ENCODE results near the gene RAB11FIP3. TPM values are rescaled to one million over a fixed set of nuclear protein-coding genes. Genes with fewer than 3 reads are reported as not detected.

RAB11FIP3 gene
- polyA plus RNA-seq, 1 of the 3 experiments (the other 2 are of a cell fraction) = 24.8 TPM

DNA sequence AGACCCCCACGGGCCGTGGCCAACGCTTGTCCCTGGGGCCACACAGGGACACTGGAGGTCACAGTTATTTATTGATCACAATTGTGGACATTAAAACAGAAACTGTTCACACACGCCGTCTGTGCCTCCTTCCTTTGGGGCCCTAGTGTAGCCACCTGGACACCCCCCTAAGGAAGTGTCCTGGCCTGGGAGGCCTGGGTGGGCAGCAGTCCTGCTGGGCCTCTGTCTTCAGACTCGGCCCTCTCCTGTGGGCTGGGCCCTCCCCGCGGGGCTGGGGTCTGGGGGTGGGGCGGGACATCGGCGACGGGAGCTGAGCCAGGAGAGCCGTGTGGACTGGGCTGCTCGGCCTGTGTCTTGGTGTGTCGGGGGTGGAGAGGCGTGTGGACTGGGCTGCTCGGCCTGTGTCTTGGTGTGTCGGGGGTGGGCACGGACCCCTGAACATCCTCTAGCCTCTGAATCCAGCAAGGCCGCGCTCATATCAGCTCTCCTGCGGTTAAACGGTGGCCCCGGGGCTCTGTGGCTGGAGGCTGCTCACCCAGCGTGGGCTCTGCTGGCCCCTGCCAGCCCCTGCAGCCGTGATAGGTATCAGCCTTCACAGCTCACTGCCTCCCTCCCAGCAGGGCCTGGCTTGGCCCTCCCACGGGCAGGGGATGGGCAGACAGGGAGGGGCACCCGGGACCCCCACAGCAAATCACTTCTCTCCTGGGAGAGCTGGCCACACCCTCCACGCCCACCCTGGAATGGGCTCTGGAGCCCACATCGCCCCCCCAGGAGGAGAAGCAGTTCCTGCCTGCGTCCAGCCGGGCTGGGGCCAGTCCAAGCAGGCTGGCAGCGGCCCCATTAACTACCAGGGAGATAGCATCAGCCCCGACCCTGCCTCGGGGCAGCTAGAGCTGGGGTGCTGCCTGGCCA is 140.2 kb downstream of the RAB11FIP3 start (continued):
- TF ChIP-seq PBX3 (IDR thresholded peaks at IDR 0.05) (no peak), JUND (IDR thresholded peaks at IDR 0.05) (no peak), RFX5 (IDR thresholded peaks at IDR 0.05; ENCODE audit: low read length) (no peak)

- peak; percentile 80 for DNase-seq
- H3K9ac ChIP-seq = no peak within 1 kb of the TSS
- TF ChIP-seq RCOR1 (IDR thresholded peaks at IDR 0.05; ENCODE audit: low read length) (no peak), CHD2 (IDR thresholded peaks at IDR 0.05; ENCODE audit: low read length, partially characterized antibody) (peak; percentile 58), ELF1 (IDR thresholded peaks at IDR 0.05) (no peak)
- no peaks in the 10 kb centered on the region for H3K9me3 ChIP-seq
- ChIA-PET POLR2A (interaction anchor here (0.6 to 2.0 kb wide), 7 partner anchors 10 to 186 kb away, joined by 3 to 12 read pairs (median 5); partner anchors contain the start of gene CAPN15), CTCF (interaction anchor here (1.0 to 1.3 kb wide), 3 partner anchors 19 to 140 kb away, joined by 3 read pairs; no protein-coding TSS in a partner anchor)
- peaks cover 12% of the 10 kb centered on the region for H3K79me2 ChIP-seq (ENCODE audit: insufficient read depth)
- no peaks in the 10 kb centered on the region for H3K36me3 ChIP-seq (replicated peaks in 1 of 2; ENCODE audit: control insufficient read depth in 1 of 2, insufficient read depth in 2 of 2, low read length in 1 of 2)
- no peak within 1 kb of the TSS; a peak in 1 of 4 replicates for H3K4me3 ChIP-seq (ENCODE audit: low read depth in 2 of 2, low read length in 1 of 2)
- H3K27me3 ChIP-seq (ENCODE audit: insufficient read depth) = peaks cover 2% of the 10 kb centered on the region; the same call in 1 of the 2 replicates
- peaks cover 11 to 58% of the 10 kb centered on the region in 2 experiments; a peak in 2 of 4 replicates for H3K4me1 ChIP-seq (ENCODE audit: control insufficient read depth in 1 of 2, insufficient read depth in 2 of 2, low read depth in 1 of 2, low read length in 1 of 2)
- H4K20me1 ChIP-seq (ENCODE audit: insufficient read depth) = no peaks in the 10 kb centered on the region
- no peaks in the 10 kb centered on the region for H3F3A ChIP-seq (replicated peaks; ENCODE audit: insufficient read depth)
- H2AFZ ChIP-seq (ENCODE audit: low read depth) = peak within 1 kb of the TSS; percentile 68; the same call in 1 of the 2 replicates
- H3K9me2 ChIP-seq = no peaks in the 10 kb centered on the region
- 61% methylated on average over 12 of the region's 26 CpGs for WGBS (ENCODE audit: low lambda C conversion rate)
- peak within 1 kb of the TSS in 1 of 2 experiments; percentile 95; a peak in 2 of 4 replicates for H3K27ac ChIP-seq (ENCODE audit: low read depth in 2 of 2, low read length in 1 of 2)
- H3K4me2 ChIP-seq = peak within 1 kb of the TSS; percentile 57; the same call in 1 of the 2 replicates
Observed at GRCh38 chr16:566475-567372, 141.3 kb downstream of the RAB11FIP3 start, which contains the start of gene NHLRC4. NHLRC4 (plus strand) TSS chr16:567005; CDS start chr16:568048, 1,043 bp downstream.

DNA sequence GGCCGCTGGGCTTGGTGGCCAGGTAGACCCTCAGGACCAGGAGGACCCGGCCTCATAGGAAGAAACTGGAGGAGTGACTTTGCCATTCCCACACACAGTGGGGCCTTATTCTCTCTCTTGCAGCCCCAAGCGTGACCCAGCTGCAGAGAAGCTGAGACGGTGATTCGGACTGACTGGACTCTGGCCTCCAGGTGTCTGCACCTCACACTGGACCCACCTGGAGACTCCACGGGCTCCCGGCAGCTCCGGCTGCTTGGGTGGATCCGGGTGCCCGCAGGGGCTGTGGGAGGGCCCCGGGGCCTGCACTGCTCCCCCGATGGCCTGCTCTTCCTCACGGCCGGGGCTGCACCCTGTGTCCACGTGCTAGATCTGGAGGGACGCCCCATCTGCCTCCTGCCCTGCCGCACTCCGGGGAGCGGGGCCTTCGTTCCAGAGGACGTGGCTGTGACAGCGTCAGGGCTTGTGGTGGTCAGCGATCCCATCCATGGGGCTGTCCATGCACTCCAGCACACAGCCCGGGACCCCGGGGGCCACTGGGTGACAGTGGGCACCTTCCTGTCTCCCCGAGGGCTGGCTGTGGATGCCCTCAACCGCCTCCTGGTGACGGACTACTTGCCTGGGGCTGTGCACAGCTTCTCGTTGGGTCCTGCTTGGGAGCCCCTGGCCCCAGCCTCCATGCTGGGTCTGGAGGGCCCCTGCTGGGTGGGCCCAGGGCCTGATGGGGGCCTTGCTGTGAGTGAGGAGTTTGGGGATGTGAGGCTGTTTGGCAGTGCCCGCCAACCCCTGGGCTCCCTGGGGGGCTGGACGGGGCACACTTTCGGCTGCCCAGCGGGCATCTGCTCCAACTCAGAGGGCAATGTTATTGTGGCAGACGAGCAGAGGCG is 142.2 kb downstream of the RAB11FIP3 start:
- H3K79me2 ChIP-seq (ENCODE audit: insufficient read depth) = peaks cover 17% of the 10 kb centered on the region
- ChIA-PET POLR2A (interaction anchor here (0.6 to 1.1 kb wide), 2 partner anchors 9 to 143 kb away, joined by 3 read pairs; no protein-coding TSS in a partner anchor), CTCF (interaction anchor here (1.1 to 2.0 kb wide), 2 partner anchors 41 to 141 kb away, joined by 3 to 5 read pairs; no protein-coding TSS in a partner anchor)
- no peak overlapping the region for H3K9ac ChIP-seq
- no peaks in the 10 kb centered on the region for H3K27me3 ChIP-seq (ENCODE audit: insufficient read depth)
- H3K4me3 ChIP-seq (ENCODE audit: low read depth in 2 of 2, low read length in 1 of 2) = no peak overlapping the region
- DNase-seq = no peak
- 94% methylated on average over 6 of the region's 35 CpGs for WGBS (ENCODE audit: low lambda C conversion rate)
- H3K4me1 ChIP-seq (ENCODE audit: control insufficient read depth in 1 of 2, insufficient read depth in 2 of 2, low read depth in 1 of 2, low read length in 1 of 2) = peaks cover 11 to 62% of the 10 kb centered on the region in 2 experiments; a peak in 2 of 4 replicates
- H3K27ac ChIP-seq (ENCODE audit: low read depth in 2 of 2, low read length in 1 of 2) = peak overlapping the region in 1 of 2 experiments; percentile 95; a peak in 2 of 4 replicates
- H3F3A ChIP-seq (replicated peaks; ENCODE audit: insufficient read depth) = no peaks in the 10 kb centered on the region
- peaks cover 0 to 2% of the 10 kb centered on the region in 2 experiments for H3K36me3 ChIP-seq (replicated peaks in 1 of 2; ENCODE audit: control insufficient read depth in 1 of 2, insufficient read depth in 2 of 2, low read length in 1 of 2)
- no peak overlapping the region for H2AFZ ChIP-seq (ENCODE audit: low read depth)
- no peaks in the 10 kb centered on the region for H4K20me1 ChIP-seq (ENCODE audit: insufficient read depth)
- no peak overlapping the region for H3K4me2 ChIP-seq
- no peaks in the 10 kb centered on the region for H3K9me3 ChIP-seq
- no peaks in the 10 kb centered on the region for H3K9me2 ChIP-seq
- TF ChIP-seq MEF2A (IDR thresholded peaks at IDR 0.05; ENCODE audit: borderline replicate concordance, low read depth) (no peak), FOSL2 (IDR thresholded peaks at IDR 0.05; ENCODE audit: borderline replicate concordance, low read depth) (no peak), RXRA (IDR thresholded peaks at IDR 0.05; ENCODE audit: borderline replicate concordance, low read depth) (no peak), NFIC (IDR thresholded peaks at IDR 0.05; ENCODE audit: borderline replicate concordance) (no peak), CTCF (IDR thresholded peaks at IDR 0.05) (no peak), ELF1 (IDR thresholded peaks at IDR 0.05) (no peak), TAF1 (IDR thresholded peaks at IDR 0.05; ENCODE audit: borderline replicate concordance, low read depth, low read length) (no peak), GATA2 (CRISPR knock-in tag; IDR thresholded peaks at IDR 0.05) (no peak), SMC3 (IDR thresholded peaks at IDR 0.05; ENCODE audit: low read depth, low read length) (no peak), JUND (IDR thresholded peaks at IDR 0.05) (no peak), CHD2 (IDR thresholded peaks at IDR 0.05; ENCODE audit: low read length, partially characterized antibody) (no peak), TEAD4 (IDR thresholded peaks at IDR 0.05; ENCODE audit: borderline replicate concordance, insufficient read depth) (no peak), NRF1 (IDR thresholded peaks at IDR 0.05; ENCODE audit: low read depth, low read length) (no peak)
